Measurements from ENCODE around the gene RASGEF1B.

DNA sequence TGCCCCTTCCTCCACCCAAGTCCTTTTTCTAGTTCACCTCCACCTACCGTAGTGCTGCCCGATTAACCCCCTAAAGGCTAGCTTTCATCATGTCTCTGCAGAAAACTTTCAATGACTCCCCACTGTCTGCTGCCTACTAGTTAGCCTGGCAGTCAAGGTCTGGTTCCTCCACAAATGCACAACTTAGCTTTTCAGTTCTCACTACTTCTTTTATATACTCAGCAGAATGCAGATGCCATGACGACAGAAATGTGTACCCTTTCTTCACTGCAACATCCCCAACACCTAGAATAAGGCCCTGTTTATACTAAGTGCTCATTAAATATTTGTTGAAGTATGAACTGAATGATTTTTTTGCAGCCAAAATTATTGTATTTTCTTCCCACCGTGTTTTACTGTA, 30.9 kb upstream of the RASGEF1B start:
- TF ChIP-seq, protein P1, sequence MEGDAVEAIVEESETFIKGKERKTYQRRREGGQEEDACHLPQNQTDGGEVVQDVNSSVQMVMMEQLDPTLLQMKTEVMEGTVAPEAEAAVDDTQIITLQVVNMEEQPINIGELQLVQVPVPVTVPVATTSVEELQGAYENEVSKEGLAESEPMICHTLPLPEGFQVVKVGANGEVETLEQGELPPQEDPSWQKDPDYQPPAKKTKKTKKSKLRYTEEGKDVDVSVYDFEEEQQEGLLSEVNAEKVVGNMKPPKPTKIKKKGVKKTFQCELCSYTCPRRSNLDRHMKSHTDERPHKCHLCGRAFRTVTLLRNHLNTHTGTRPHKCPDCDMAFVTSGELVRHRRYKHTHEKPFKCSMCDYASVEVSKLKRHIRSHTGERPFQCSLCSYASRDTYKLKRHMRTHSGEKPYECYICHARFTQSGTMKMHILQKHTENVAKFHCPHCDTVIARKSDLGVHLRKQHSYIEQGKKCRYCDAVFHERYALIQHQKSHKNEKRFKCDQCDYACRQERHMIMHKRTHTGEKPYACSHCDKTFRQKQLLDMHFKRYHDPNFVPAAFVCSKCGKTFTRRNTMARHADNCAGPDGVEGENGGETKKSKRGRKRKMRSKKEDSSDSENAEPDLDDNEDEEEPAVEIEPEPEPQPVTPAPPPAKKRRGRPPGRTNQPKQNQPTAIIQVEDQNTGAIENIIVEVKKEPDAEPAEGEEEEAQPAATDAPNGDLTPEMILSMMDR (IDR thresholded peaks at IDR 0.05; ENCODE audit: extremely low read depth in 1 of 2, insufficient read depth in 1 of 2, low read depth in 1 of 2, low read length in 2 of 2): no peak
- TF ChIP-seq POLR2A (IDR thresholded peaks at IDR 0.05; ENCODE audit: low read depth, low read length) (no peak), POLR2AphosphoS5 (IDR thresholded peaks at IDR 0.05; ENCODE audit: insufficient read depth, low read depth, low read length) (no peak), JUN (IDR thresholded peaks at IDR 0.05; ENCODE audit: borderline replicate concordance, insufficient read depth, insufficient read length, low read depth) (no peak), EZH2 (IDR thresholded peaks at IDR 0.05; ENCODE audit: borderline replicate concordance, low read depth, low read length, severe bottlenecking) (no peak), FOS (IDR thresholded peaks at IDR 0.05; ENCODE audit: borderline replicate concordance, insufficient read depth, low read length) (no peak), GATA2 (IDR thresholded peaks at IDR 0.05; ENCODE audit: insufficient read depth, insufficient read length, low read depth, low read length) (no peak)
- TF ChIP-seq, protein P2, sequence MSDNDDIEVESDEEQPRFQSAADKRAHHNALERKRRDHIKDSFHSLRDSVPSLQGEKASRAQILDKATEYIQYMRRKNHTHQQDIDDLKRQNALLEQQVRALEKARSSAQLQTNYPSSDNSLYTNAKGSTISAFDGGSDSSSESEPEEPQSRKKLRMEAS (IDR thresholded peaks at IDR 0.05; ENCODE audit: insufficient read depth, insufficient read length): no peak

Data from endothelial cell of umbilical vein (primary cell).